Cardiac muscle cell (in vitro differentiated cells and primary cell): ENCODE data around the gene OR2L13. TPM values are rescaled to one million over a fixed set of nuclear protein-coding genes. Genes with fewer than 3 reads are reported as not detected.

Source experiments
- DNase-seq, 2 donors: peaks; one replicate each; pipeline versions ENCODE4 v3.0.0 to v3.0.0-alpha.2; 2010 to 2017; ENCODE audit warnings: low read depth in 1 of 2, low spot score in 1 of 2
- H3K27ac ChIP-seq: fragments of 200-600 bp; sonication (generic); 2 replicates; pipeline ENCODE4 v1.5.1; 2016
- H3K27me3 ChIP-seq: fragments of 200-600 bp; sonication (generic); 2 replicates; pipeline ENCODE4 v1.6.0; 2016; ENCODE audit warnings: control low read depth
- H3K36me3 ChIP-seq: fragments of 200-600 bp; sonication (generic); 2 replicates; pipeline ENCODE4 v1.5.1; 2016; ENCODE audit warnings: control low read depth
- H3K4me1 ChIP-seq: fragments of 200-600 bp; sonication (generic); 2 replicates; pipeline ENCODE4 v1.8.1; 2017; ENCODE audit warnings: low read depth, mild to moderate bottlenecking, mixed run types
- H3K4me3 ChIP-seq: fragments of 200-600 bp; sonication (generic); 2 replicates; pipeline ENCODE4 v1.5.1; 2016; ENCODE audit warnings: mild to moderate bottlenecking
- H3K9me3 ChIP-seq: fragments of 200-600 bp; sonication (generic); 2 replicates; pipeline ENCODE4 v1.5.1; 2017; ENCODE audit warnings: low read depth, mild to moderate bottlenecking, control low read depth
- polyA plus RNA-seq: library from polyadenylated mRNA; unstranded; fragments of >200 nt; fragmentation: Nextera tagmentation; extraction: Ambion mirVana; gene quantifications from 2 replicates; pipeline ENCODE4 v1.2.1, GENCODE V29; 2016
- total RNA-seq: library from RNA; depleted of rRNA; stranded (reverse); fragments of >200 nt; gene quantifications from 2 replicates; pipeline ENCODE4 v1.2.3, GENCODE V29; 2016
- TF ChIP-seq, protein P1 (sequence below): IDR thresholded peaks from 2 replicates; pipeline ENCODE4 v1.5.1; 2012; ENCODE audit warnings: low read depth, mild to moderate bottlenecking, low read length

Gene OR2L13, protein sequence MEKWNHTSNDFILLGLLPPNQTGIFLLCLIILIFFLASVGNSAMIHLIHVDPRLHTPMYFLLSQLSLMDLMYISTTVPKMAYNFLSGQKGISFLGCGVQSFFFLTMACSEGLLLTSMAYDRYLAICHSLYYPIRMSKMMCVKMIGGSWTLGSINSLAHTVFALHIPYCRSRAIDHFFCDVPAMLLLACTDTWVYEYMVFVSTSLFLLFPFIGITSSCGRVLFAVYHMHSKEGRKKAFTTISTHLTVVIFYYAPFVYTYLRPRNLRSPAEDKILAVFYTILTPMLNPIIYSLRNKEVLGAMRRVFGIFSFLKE
- not detected in 2 replicates for total RNA-seq
- 0.88 TPM in 1 of 2 replicates, not detected in the other for polyA plus RNA-seq

DNA sequence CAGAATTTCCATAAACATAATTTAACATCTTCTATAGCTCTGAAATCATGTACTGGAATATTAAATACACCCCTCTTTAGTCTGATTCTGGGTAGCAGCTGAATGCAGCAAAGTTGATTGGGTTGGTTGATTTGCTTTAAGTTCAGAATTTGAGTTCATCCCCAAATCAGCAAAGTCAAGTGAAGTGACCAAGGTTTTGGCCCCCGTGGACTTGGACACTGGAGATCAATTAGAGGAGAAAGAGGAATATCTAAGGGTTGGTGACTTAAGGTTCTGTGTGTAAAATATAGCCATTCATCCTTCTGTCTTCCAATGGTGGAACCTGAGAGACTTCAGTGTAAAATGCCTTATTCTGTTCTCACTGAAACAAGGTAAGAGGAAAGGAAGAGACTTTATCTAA is at the start of gene OR2L13:
Gene OR2L13 (plus strand): TSS at position 301 of the 400 bp plus-strand sequence. CDS start 4,192 bp downstream, outside the sequence.
- no peaks in the 10 kb centered on the region for H3K27me3 ChIP-seq
- H3K4me1 ChIP-seq: no peaks in the 10 kb centered on the region
- no peak for DNase-seq
- no peaks in the 10 kb centered on the region for H3K36me3 ChIP-seq
- no peak within 1 kb of the TSS for H3K4me3 ChIP-seq
- H3K27ac ChIP-seq: no peak within 1 kb of the TSS
- TF ChIP-seq, protein P1, sequence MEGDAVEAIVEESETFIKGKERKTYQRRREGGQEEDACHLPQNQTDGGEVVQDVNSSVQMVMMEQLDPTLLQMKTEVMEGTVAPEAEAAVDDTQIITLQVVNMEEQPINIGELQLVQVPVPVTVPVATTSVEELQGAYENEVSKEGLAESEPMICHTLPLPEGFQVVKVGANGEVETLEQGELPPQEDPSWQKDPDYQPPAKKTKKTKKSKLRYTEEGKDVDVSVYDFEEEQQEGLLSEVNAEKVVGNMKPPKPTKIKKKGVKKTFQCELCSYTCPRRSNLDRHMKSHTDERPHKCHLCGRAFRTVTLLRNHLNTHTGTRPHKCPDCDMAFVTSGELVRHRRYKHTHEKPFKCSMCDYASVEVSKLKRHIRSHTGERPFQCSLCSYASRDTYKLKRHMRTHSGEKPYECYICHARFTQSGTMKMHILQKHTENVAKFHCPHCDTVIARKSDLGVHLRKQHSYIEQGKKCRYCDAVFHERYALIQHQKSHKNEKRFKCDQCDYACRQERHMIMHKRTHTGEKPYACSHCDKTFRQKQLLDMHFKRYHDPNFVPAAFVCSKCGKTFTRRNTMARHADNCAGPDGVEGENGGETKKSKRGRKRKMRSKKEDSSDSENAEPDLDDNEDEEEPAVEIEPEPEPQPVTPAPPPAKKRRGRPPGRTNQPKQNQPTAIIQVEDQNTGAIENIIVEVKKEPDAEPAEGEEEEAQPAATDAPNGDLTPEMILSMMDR: no peak
- no peaks in the 10 kb centered on the region for H3K9me3 ChIP-seq

DNA sequence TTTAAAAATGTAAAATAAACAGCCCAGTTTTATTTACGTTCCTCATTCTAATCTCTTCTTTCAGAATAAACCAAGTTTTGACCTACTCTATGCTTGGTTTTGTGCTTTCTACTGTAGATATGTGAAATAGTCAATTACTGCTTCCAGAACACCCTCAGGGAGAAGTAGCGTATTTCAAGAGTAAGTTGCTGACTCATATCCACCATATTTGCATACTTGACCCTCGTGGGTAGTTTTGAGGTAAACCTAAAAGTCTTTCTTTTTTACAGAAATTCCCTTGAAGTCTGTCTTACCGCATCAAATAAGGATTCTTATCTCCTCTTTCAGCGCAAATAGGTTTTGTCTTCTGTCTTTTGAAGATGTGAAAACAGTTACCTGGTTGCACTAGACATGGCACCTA is 49.8 kb upstream of the OR2L13 start:
- Histone ChIP-seq H3K9me3 (peaks cover 4% of the 10 kb centered on the region), H3K4me1 (no peaks in the 10 kb centered on the region), H3K27ac (no peak overlapping the region), H3K27me3 (no peaks in the 10 kb centered on the region), H3K36me3 (no peaks in the 10 kb centered on the region), H3K4me3 (no peak overlapping the region)
- TF ChIP-seq, protein P1: no peak
- no peak for DNase-seq

DNA sequence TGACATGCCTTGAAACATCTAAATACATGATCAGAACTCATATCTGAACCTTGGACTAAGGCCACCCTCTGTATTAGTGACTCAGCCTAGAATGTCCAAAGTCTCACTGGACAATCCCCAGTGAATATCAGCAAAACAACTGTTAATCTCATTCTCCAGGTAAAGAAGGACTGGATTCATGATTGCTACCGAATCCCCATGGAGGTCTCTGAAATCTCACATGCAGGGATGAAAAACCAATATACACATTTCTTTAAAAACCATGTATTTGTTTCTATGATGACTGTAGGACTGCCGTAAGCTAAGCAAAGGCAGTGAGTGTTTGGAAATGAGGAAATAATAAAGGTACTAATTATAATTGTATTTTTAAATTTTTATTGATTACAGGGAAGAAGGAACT is 48.4 kb upstream of the OR2L13 start, which contains the start of gene OR2L3:
Gene OR2L3 (plus strand): TSS at position 301 of the 400 bp plus-strand sequence. CDS start 13,846 bp downstream, outside the sequence.
- no peak for DNase-seq
- H3K36me3 ChIP-seq: no peaks in the 10 kb centered on the region
- no peak within 1 kb of the TSS for H3K27ac ChIP-seq
- H3K4me3 ChIP-seq: no peak within 1 kb of the TSS
- no peaks in the 10 kb centered on the region for H3K27me3 ChIP-seq
- H3K4me1 ChIP-seq: no peaks in the 10 kb centered on the region
- TF ChIP-seq, protein P1: no peak
- peaks cover 2% of the 10 kb centered on the region for H3K9me3 ChIP-seq

DNA sequence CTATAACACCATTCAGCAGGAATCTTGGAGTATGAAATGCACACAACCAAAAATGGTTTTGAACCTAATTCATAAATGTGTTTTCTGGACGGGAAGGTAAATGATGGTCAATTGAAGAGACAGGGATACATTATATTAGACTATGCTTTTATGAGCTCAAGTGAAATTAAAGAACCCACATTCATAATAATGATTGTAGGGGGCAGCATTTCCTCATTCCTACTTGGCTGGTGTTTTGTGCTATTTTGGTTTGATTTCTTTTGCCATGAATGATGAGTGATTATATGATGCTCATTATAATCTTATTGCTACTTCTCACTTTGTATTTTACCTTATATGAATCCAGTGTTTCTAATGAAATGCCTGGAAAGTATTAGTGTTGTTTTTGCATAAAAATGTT is 48.0 kb upstream of the OR2L13 start:
- no peak for DNase-seq
- no peak overlapping the region for H3K27ac ChIP-seq
- TF ChIP-seq, protein P1: no peak
- no peaks in the 10 kb centered on the region for H3K36me3 ChIP-seq
- no peak overlapping the region for H3K4me3 ChIP-seq
- H3K4me1 ChIP-seq: no peaks in the 10 kb centered on the region
- H3K9me3 ChIP-seq: peaks cover 2% of the 10 kb centered on the region
- no peaks in the 10 kb centered on the region for H3K27me3 ChIP-seq

DNA sequence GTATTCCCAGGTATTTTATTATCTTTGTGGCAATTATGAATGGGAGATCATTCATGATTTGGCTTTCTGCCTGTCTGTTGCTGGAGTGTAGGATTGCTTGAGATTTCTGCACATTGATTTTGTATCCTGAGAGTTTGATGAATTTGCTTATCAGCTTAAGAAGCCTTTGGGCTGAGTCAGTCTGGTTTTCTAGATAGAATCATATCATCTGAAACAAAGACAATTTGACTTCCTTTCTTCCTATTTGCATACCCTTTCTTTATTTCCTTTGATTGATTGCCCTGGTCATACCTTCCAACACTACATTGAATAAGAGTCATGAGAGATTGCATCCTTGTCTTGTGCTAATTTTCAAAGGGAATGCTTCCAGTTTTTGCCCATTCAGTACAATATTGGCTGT is 40.3 kb upstream of the OR2L13 start:
- H3K36me3 ChIP-seq: no peaks in the 10 kb centered on the region
- H3K4me1 ChIP-seq: no peaks in the 10 kb centered on the region
- H3K4me3 ChIP-seq: no peak overlapping the region
- no peak overlapping the region for H3K27ac ChIP-seq
- no peak for DNase-seq
- TF ChIP-seq, protein P1: no peak
- peaks cover 2% of the 10 kb centered on the region for H3K9me3 ChIP-seq
- H3K27me3 ChIP-seq: no peaks in the 10 kb centered on the region
